HG03575 (cell line): ENCODE data around the gene RRBP1.

ENCODE experiments used
- ATAC-seq: cut with Tn5 transposase; IDR thresholded peaks from one replicate; pipeline ENCODE4 v1.9.1; 2021; ENCODE audit not compliant: unreplicated experiment, insufficient number of reproducible peaks, low FRiP score; ENCODE audit errors: extremely low read depth

Gene RRBP1

DNA sequence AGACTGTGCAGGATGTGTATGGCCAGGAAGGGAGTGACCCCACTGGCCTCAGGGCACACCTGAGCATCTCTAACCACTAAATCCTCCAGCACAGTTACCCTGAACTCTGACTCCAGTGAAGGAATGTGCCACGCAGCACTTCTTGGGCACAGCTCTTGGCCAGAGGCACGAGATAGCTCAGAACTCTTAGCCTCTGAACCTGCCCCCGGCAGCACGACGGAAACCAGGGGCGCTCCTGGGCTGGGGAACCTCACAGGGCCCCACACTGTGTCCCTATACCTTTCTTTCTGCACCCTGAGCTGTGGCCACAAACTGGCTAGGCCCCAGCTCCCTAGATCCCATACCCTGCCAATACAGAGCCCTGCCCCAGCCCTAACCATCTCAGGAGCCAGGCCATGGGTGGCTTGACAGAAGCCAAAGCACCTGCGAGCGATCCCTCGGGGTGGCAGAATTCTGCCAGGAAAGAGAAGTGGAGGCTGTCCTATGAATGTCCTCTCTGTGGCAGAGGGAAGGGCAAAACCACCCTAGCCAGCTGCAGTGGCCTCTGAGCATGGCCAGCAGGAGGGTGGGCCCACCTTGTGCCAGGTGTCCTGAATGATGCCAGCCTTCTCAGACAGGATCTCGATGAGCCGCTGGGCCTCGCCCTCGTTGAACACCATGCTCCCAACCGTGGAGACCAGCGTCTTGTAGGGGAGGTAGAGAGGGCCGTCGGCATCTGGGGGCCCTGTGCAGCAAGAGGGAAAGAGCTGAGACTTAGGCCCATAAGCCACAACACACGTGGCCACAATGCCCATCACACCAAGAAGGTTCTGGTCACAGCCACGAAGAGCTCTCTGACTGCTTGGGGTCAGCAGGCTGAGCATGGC is 39.4 kb downstream of the RRBP1 start:
- no peak for ATAC-seq

DNA sequence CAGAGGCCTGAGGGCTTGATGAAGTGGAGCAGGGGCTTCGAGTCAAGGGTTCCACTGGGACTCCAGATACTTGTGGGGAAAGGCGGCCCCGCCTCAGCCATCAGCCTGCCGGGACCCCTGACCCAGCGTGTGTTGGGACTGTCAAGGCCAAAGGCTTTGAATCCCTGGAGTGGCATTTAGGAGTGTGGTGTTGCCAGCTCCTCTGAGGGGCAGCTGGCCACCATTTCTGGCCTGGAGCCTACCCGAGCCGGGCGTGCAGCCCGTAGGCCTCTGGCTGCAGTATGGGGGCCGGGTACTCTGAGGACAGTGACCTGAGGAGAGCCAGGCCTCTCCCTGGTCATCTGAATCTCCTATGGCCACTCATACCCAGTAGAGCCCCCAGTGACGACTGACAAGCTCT is 40.0 kb downstream of the RRBP1 start:
- ATAC-seq: no peak

DNA sequence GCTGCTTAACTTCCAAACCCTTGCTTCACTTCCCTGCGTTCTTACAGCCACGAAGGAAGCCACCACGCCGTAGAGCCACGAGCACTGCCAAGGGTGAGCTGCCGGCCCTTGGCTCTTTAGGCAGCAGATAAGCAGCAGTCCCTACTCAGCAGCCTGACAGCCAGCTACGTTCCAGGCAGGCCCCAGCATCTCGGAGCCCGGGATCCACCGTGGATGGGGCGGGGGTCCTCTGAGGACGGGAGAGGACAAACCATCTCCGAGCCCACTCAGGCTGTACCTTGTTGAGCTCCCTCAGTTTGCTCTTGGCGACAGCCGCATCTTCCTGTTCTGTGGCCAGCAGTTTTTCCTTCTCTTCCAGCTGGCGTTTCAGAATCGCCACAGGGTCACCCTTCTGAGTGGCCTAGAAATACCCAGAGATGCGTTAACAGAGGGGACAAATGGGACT is 40.5 kb downstream of the RRBP1 start:
- no peak for ATAC-seq

DNA sequence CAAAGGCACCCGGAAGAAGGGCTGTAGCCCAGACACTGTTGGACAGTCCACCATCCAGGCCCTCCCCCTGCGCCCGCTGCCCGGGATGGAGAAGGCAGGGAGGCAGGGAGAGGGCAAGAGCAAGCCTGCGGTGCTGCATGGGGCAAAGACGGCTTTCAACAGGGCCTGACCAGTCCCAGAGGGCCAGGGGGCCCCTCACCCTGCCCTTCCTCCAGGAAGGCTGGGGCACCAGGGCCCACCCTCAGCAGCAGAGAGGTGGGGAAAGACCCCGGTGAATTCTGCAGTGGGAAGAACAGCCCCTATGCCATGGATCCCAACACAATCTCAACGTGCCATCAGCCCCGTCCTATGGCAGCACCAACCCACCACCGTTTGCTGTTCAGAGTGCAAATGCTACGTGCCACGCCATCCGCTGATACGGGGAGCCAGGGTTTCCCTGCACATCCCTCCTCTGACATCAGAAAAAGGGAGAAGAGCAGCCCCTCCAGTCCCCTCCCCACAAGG is 41.1 kb downstream of the RRBP1 start:
- ATAC-seq: no peak

DNA sequence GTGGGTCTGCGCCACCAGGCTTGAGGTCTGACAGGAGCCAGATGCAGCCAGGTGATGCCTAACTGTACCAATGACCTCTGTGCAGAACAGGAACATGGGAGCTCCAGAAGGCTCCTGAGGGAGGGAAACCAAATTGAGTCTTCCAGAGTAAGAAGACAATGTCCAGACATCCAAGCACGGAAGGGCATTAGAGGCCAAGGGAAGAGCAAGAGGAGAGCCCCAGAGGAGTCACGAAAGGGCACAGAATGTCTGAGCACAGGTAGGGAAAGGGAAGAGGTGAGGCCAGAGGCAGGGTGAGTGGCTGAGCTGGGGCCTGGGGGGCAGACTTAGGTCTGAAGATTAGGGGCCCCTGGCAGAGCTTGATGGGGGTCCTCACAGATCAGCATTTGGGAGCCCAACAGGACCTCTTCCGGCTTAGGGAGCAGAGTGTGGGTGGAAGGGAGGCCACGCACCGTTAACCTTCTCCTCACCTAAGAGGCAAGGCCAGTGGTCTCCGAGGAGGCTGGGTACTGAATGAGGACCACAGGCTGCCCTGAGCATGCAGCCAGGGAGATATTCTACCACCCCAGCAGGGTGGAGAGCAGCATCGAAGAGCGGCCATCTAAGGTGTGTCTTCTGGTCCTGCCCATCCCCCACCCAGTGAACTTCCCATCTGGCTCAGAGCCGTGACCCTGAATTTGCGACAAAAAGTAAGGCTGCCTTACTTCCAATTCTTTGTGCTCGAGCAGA is 41.7 kb downstream of the RRBP1 start:
- ATAC-seq: no peak

DNA sequence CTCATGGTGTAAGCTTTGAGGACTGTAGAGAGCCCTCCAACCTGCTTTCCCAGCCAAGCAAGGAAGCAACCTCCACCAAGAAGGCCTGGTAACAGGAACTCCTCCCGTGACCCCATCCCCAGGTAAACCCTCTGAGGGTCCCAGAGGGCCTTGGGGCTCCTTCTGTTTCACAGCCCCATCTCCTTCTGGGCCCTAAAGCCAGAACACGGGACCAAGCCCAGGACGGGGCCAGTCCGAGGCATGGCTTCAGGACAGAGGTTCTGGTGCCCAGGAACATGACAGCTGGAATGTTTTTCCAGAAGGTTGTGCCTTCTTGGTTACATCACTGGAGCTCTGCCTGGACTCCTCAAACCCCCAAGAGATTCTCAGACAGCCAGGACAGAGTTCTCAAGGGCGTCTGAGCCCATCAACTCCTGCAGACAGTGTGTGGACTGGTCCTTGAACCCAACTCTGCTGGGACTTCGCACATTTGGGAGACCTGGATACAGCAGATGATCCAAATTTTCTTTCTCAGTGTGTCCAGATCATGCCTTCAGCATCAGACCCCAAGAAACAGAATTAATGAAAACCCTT is 43.1 kb downstream of the RRBP1 start:
- ATAC-seq: no peak

DNA sequence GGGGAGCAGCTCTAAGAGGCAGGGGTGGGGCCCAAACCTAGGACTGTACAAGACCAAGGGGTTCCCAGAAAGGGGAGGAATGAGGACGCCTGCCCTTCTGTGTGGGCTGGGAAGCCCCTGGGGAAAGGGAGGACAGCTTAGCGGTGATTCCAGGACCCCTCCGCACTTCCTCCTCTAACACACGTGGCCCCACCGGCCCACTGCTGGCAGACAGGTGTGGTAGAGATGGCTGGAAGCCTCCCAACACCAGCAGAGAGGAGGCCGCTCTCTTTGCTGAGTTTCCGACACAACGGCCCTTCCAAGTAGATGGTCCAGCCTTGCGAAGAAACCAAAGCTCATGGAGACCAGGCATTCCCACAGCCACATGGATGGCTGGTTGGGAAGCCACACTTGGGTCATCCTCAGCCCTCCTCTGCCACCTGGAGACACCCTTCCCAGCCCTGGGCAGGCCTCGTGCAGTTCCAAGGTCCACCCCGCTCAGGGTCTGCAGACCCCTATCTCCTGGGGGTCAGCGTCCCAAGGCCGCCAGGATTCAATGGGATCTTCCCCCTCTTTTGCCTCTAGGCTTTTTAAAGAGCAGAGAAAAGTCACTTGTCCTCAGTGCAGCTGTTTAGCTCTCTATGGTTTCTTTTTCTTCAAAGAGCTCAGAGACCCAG is 43.9 kb downstream of the RRBP1 start:
- no peak for ATAC-seq

DNA sequence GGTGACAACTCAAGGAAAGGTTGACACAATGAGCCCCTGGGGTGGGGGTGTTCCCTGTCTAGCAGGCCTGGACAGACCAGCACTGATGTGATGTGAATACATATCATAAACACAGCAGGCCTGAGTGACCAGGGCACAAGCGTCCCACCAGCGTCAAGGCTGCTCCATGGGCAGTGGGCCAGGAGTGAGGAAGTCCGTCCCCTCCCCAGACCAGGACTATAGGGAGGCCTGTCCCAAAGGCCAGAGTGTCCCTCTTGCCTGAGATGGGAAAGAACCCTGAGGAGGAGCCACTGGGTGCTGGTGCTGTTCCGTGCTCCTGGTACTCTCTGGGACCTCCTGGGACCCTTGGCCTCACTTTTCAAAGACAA is 44.6 kb downstream of the RRBP1 start:
- no peak for ATAC-seq

DNA sequence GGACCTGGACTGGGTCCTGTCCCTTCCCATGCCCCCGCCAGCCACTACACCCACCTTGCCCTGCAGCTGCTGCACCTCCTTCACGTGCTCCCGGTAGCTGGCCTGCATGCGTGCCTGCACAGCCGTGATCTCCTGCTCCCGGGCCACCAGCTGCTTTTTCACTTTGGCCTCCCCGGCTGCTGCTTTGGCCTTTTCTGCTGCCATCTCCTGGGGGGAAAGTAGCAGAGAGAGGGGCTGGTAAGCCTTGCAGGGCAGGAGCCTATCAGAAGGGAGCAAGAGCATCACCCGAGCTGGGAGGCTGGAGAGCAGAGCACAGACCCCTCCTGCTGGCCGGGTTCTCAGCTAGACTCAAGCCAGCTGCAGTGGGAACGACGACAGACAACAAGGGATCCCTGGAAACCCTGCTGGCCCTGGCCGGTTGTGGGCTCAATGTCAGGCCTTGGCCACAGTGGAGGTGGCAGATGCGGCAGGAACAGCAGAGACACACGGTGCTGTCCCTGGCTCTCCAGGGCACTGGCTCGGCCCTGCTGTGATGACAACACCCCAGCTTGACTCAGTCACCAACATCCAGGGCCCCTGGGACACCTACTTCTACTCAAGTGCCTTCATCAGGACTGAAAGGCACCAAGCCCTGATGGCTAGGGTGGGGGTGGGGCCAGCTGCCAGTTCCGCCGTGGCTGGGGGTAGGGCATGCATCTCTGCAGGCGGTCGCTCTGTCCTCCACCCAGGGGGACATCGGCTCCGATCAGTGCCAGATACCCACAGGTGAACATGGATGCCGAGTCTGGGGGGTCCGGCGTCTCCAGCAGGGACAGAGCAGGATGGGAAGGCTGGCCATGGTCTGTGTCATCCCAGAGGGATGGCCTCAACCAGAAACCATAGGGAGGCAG is 45.3 kb downstream of the RRBP1 start:
- ATAC-seq: no peak

DNA sequence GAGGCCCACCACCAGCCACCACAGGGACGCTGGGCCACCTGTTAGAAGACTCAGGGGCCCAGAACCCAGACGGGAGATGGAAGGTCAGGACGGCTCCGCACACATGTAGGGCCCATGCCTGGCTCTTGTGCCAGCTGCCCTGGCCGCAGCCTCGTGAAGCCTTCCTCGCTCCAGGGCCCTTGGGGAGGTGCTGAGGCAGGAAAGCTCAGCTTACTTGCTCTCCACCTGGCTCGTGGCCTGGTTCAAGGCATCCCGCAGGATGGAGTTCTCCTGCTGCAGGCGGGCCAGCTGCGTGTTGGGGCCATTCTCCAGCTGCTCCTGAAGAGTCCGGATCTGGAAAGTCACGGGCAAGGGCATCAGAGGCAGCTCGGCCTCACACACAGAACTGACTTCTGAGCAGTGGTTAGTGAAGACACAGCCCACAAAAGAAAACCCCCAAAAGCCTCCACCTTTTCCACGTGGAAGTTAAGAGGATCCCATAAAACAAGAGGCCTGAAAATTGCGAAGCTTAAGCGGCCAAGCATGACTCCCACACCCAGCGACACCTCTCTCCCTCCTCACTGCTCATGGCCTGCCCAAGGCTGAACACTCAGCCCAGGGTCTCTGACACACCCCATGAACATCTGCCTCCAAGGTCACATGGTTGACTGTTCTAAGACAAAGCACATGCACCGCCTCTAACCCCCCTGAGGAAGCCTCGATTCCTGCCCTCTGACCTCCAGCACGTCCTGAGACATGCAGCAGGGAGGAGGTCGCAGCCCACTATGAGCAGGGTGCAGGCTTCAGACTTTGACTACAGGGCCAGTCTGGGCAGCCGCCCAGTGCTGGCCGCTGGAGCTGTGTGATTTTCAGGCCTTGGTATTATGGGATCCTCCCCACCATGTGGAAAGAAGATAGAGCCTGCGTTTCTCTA is 46.5 kb downstream of the RRBP1 start:
- ATAC-seq: no peak

DNA sequence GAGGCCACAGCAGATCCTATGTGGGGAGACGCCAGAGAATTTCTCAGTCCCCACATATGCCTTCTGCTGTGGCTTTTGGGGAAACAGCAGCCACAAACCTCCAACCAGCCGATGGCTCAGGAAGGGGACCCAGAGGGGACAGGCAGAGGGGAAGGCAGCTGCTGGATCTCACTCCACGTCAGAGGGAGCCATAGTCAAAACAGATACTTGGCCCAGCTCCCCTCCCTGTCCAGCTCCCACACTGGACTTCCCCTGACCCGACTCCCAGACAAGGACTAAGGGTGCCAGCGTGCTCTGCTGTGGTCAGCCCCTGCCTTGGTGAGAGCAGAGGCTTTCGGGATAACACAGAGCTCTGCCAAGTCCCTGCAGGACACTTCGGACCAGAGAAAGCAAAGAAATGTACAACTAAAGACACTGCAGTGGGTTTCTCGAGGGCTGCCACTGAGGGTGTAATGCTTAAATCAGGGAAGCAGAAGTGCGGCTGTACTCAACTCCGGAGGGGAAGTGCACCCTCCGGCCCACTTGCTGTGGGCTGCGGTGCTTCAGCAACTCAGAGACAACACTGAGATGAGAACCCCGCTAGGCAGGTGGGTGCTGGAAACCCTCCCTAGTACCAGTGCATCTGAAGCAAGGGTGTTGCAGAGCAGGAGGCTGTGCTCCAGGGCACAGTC is 47.2 kb downstream of the RRBP1 start:
- ATAC-seq: no peak

DNA sequence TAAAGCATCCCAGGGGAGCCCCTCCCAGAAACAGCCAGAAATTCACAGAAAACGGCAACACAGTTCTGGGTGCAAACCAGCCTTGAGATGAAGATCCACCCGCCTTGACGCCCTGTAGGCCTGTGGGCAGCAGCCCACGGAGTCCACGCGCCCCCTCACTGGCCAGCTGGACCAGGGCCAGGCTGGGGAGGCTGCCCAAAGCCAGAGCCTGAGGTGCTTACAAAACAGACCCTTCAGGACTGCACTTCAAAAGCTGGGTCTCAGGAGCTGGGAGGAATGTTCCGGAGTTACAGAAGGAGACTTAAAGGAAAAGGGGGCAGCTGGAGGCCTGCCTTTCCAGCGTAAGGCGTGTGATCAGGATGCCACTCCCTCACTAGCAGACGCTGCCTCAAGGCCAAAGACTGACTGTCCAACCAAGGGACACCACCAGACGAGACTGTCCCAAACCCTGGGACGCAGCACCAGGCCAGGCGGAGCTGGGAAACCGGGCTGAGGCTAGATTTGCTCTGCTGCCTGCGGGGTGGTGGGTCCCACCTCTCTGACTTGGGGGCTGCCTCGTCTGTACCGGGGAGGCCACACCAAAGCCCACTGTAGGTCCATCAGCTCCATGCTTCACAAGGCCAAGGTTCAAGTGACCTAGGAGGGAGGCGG is 48.1 kb downstream of the RRBP1 start:
- ATAC-seq: no peak

DNA sequence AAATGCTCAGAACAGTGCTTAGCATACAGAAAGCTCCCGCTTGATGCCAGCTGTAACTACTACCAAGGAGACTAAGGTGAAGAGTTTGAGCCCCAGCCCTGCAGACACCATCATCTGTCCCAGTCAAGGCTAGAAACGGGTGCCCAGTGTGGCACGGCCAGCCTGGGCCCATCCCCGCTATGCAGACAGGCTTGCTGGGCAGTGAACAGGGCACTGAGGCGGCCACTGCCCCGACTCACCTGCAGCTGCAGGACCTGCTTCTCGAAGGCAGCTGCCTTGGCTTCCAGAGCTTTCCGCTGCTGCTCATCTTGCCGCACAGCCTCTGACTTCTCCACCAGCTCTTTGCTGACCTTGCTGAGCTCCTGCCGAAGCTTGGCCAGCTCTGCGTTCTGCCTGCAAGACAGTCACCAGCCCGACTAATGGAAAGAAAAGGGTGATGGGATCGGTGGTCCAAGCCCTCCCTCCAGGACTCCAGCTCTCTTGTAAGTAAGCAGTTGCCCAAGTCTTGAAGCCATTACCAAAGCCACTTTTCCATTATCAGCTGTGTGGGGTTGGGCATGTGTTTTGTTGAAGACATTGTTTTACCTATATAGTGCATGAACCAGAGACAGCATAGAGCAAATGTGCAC is 48.7 kb downstream of the RRBP1 start:
- ATAC-seq: no peak

DNA sequence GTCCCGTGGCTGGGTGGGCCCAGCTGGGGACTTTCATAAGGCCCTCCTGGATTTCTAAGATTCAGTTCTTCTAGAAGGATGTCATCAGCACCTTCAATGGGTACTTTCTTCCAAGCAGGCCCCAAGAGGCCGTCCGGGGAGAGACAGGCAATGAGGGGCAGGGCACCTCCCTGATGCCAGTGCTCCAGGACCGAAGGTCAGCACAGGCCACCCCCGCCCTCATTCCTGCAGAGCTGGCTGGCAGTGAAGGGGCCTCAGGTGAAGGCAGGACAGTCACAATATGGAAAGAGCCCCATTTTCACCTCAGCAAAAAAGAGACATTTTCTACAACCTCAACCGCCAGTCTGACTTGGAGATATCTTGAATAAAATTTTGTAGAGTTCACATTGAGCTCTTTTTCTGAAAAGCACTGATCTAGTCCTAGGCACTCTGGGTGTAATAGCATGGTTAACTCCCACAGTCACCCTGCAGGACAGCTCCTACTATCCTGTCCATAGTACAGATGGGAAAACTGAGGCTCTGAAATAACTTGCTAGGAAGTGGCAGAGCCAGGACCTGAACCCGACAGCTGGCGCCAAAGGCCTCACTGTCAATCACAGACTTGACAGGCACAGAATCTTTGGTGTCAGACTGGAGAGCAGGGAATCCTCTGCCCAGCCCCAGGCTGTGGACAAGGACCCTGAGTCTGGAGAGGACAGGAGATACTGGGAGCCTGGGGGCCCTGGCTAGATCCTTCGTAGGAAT is 50.3 kb downstream of the RRBP1 start:
- no peak for ATAC-seq

DNA sequence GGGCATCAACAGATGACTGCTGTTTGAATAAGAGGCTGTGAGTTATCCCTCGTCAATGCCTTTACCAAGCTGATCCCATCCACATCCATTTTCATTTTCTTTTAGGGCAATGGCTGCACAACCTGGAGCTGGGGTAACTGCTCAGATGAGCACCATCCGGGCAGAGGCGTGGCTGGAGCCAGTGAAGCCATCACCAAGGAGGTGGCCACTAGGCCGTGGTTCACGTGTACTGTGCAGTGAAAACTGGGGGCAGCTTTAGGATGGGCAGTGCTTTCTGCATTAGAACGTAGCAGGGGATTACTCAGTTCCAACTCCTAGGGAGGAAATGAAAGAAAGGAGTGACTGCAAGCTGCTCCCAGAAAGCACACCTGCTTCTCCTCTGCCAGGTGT is 51.2 kb downstream of the RRBP1 start:
- ATAC-seq: no peak
